ENCODE data around the gene IRF4.

Gene IRF4

GRCh38 chr6:446418-447366 is 55.1 kb downstream of the IRF4 start:
- no peak for TF ChIP-seq CTCF (IDR thresholded peaks at IDR 0.05; ENCODE audit: low read depth, low read length, missing control alignments)
- DNase-seq (ENCODE audit: extremely low read depth, low read depth): no peak
- H3K4me3 ChIP-seq (replicated peaks; ENCODE audit: low read depth, low read length): no peak overlapping the region

- TF ChIP-seq CTCF (IDR thresholded peaks at IDR 0.05; ENCODE audit: low read depth, low read length, missing control alignments): no peak
- DNase-seq (ENCODE audit: extremely low read depth, low read depth): no peak
- H3K4me3 ChIP-seq (replicated peaks; ENCODE audit: low read depth, low read length): no peak overlapping the region
Measured at GRCh38 chr6:447381-448165, 56.0 kb downstream of the IRF4 start.

- no peak for TF ChIP-seq CTCF (IDR thresholded peaks at IDR 0.05; ENCODE audit: low read depth, low read length, missing control alignments)
- H3K4me3 ChIP-seq (replicated peaks; ENCODE audit: low read depth, low read length): no peak overlapping the region
- no peak for DNase-seq (ENCODE audit: extremely low read depth, low read depth)
Measured at GRCh38 chr6:448296-449056, 56.9 kb downstream of the IRF4 start.

GRCh38 chr6:449057-449430 is 57.5 kb downstream of the IRF4 start:
- no peak overlapping the region for H3K4me3 ChIP-seq (replicated peaks; ENCODE audit: low read depth, low read length)
- TF ChIP-seq CTCF (IDR thresholded peaks at IDR 0.05; ENCODE audit: low read depth, low read length, missing control alignments): no peak
- DNase-seq (ENCODE audit: extremely low read depth, low read depth): no peak

GRCh38 chr6:449486-450419 is 58.2 kb downstream of the IRF4 start:
- H3K4me3 ChIP-seq (replicated peaks; ENCODE audit: low read depth, low read length): no peak overlapping the region
- no peak for TF ChIP-seq CTCF (IDR thresholded peaks at IDR 0.05; ENCODE audit: low read depth, low read length, missing control alignments)
- no peak for DNase-seq (ENCODE audit: extremely low read depth, low read depth)

All from HFF-Myc (cell line).